Effector memory CD4-positive, alpha-beta T cell (primary cell): Measurements from ENCODE around the gene IRAK2.

Experiments used
- DNase-seq, 3 donors: peaks; one replicate each; pipeline ENCODE4 v3.0.0-alpha.2; 2020
- H3K27ac ChIP-seq: 2 replicates; pipeline ENCODE4 v1.7.0; 2013; ENCODE audit warnings: mild to moderate bottlenecking, low read length, moderate library complexity; ENCODE audit not compliant: insufficient read depth, poor library complexity, severe bottlenecking
- H3K27me3 ChIP-seq: replicated peaks from 2 replicates; pipeline ENCODE4 v1.7.0; 2013; ENCODE audit warnings: mild to moderate bottlenecking, low read length; ENCODE audit not compliant: insufficient read depth, control insufficient read depth, poor library complexity, severe bottlenecking
- H3K36me3 ChIP-seq: 2 replicates; pipeline ENCODE4 v1.7.0; 2013; ENCODE audit warnings: mild to moderate bottlenecking, low read length, moderate library complexity; ENCODE audit not compliant: control insufficient read depth, insufficient read depth
- H3K4me1 ChIP-seq: 2 replicates; pipeline ENCODE4 v1.7.0; 2013; ENCODE audit warnings: low read length, mild to moderate bottlenecking; ENCODE audit not compliant: control insufficient read depth, insufficient read depth, poor library complexity, severe bottlenecking
- H3K4me3 ChIP-seq: 2 replicates; pipeline ENCODE4 v1.7.0; 2013; ENCODE audit warnings: low read length, low read depth, mild to moderate bottlenecking; ENCODE audit not compliant: insufficient read depth, poor library complexity, severe bottlenecking
- H3K9me3 ChIP-seq: 2 replicates; pipeline ENCODE4 v1.7.0; 2013; ENCODE audit warnings: mild to moderate bottlenecking, low read length, moderate library complexity; ENCODE audit not compliant: control insufficient read depth

IRAK2 gene

DNA sequence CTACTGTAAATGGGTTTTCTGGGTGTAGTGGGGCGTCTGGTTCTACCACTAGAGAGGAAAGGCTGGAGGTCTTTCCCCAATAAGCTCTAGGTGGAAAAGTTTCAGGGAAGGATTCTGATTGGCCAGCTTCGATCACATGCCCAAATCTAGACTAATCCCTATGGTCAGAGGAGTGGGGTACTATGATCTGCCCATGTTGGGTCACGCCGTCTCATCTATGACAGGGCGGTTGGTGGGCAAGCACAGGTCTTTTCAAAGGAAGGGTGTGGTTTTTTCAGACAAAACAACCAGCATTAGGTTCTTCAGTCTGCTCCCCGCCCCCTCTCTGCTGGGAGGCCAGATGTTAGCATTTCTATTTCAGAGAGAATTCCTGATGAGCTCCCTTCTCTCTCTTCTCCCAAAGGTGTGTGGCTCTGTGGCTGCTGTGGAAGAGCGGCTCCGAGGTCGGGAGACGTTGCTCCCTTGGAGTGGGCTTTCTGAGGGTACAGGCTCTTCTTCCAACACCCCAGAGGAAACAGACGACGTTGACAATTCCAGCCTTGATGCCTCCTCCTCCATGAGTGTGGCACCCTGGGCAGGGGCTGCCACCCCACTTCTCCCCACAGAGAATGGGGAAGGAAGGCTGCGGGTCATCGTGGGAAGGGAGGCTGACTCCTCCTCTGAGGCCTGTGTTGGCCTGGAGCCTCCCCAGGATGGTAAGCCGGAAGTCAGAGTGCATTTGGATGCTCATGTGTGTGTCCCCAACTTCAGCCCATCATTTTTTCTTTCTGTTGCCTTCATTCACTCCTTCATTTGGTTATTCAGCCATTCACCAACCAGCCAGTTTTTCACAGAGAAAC is 73.8 kb downstream of the IRAK2 start:
- Histone ChIP-seq H3K4me1 (peaks cover 33% of the 10 kb centered on the region), H3K27ac (peak overlapping the region; percentile 48)
- no peak for DNase-seq

GRCh38 chr3:10240799-10241198 is 76.1 kb downstream of the IRAK2 start:
- peak overlapping the region; percentile 22 for H3K27ac ChIP-seq
- H3K9me3 ChIP-seq, result no peaks in the 10 kb centered on the region
- H3K36me3 ChIP-seq, result no peaks in the 10 kb centered on the region

More for the DNA sequence above, 73.8 kb downstream of the IRAK2 start:
- Histone ChIP-seq H3K27me3 (no peaks in the 10 kb centered on the region), H3K9me3 (no peaks in the 10 kb centered on the region), H3K4me3 (no peak overlapping the region), H3K36me3 (peaks cover 12% of the 10 kb centered on the region)

DNA sequence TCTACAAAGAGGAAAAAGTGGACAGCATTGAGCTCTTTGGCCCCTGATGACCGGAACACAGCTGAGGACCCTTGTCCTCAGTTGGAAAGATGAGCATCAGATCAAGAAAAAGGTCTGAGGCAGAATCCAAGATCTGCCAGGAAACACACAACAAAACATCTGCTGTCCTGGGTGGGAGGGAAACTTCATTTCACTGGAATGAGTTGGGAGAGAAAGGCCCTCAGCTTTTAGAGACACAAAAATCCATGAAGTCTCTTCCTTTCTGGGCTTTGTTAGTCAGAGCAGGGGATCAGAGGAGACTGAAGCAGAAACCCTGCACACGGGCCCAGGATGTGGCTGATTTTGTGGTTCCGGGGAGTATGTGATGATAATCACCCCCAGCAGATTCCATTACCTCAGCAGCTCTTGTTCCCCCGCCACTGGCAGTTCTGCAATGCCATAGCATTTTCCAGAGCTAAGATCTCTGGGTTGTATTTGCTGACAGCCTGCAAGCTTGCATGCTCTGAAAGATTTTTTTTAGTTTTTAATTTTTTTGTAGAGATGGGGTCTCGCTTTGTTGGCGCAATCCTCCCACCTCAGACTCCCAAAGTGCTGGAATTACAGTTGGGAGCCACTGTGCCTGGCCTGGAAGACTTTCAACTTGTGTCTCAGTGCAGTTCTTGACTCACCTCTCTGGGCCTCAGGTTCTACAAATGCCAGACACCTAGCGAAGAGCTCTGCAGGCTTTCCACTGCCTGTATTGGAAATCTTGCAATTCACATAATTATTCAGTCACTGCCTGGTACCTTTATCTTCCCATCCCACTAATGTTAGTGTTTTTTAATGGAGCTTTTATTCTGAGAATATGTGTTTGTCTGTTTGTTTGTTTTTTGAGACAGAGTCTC is 77.7 kb downstream of the IRAK2 start:
- H3K27me3 ChIP-seq, result no peaks in the 10 kb centered on the region
- H3K4me3 ChIP-seq, result no peak overlapping the region
- peak overlapping the region; percentile 69 for H3K27ac ChIP-seq
- H3K4me1 ChIP-seq, result peaks cover 33% of the 10 kb centered on the region
- no peaks in the 10 kb centered on the region for H3K9me3 ChIP-seq
- no peaks in the 10 kb centered on the region for H3K36me3 ChIP-seq
- DNase-seq, result peak; percentile 59 to 70 (median 67)

More at GRCh38 chr3:10240799-10241198, 76.1 kb downstream of the IRAK2 start:
- DNase-seq, result no peak
- H3K4me3 ChIP-seq, result no peak overlapping the region
- H3K4me1 ChIP-seq, result peaks cover 33% of the 10 kb centered on the region
- no peaks in the 10 kb centered on the region for H3K27me3 ChIP-seq

GRCh38 chr3:10244009-10244408 is 79.3 kb downstream of the IRAK2 start:
- no peaks in the 10 kb centered on the region for H3K36me3 ChIP-seq
- no peak overlapping the region for H3K27ac ChIP-seq
- DNase-seq, result no peak
- no peaks in the 10 kb centered on the region for H3K9me3 ChIP-seq
- peaks cover 26% of the 10 kb centered on the region for H3K4me1 ChIP-seq
- no peaks in the 10 kb centered on the region for H3K27me3 ChIP-seq
- H3K4me3 ChIP-seq, result no peak overlapping the region

GRCh38 chr3:10245081-10245712 is 80.5 kb downstream of the IRAK2 start:
- H3K4me1 ChIP-seq, result peaks cover 38% of the 10 kb centered on the region
- no peak overlapping the region for H3K27ac ChIP-seq
- no peaks in the 10 kb centered on the region for H3K9me3 ChIP-seq
- no peak for DNase-seq
- H3K27me3 ChIP-seq, result no peaks in the 10 kb centered on the region
- no peaks in the 10 kb centered on the region for H3K36me3 ChIP-seq
- no peak overlapping the region for H3K4me3 ChIP-seq

DNA sequence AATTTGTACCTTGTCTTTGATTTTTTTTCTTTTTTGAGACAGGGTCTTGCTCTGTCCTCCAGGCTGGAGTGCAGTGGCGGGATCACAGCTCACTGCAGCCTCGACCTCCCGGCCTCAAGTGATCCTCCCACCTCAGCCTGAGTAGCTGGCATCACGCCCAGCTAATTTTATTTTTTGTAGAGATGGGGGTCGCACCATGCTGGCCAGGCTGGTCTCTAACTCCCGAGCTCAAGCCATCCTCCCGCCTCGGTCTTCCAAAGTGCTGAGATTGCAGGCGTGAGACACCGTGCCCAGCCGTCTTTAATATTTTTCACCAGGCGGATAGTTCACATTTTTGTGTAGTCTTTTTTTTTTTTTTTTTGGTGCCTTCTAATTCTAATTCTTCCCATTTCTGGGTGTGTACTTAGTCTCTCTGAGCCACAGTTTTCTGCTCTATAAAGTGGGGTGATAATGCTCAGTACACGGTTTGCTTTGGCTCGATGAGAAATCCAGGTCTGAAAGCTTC is 83.0 kb downstream of the IRAK2 start:
- H3K27ac ChIP-seq, result peak overlapping the region; percentile 81
- peak overlapping the region; percentile 73 for H3K4me3 ChIP-seq
- H3K4me1 ChIP-seq, result peaks cover 33% of the 10 kb centered on the region
- H3K36me3 ChIP-seq, result peaks cover 9% of the 10 kb centered on the region
- no peaks in the 10 kb centered on the region for H3K27me3 ChIP-seq
- no peaks in the 10 kb centered on the region for H3K9me3 ChIP-seq
- no peak for DNase-seq

- peaks cover 9% of the 10 kb centered on the region for H3K36me3 ChIP-seq
- peak within 1 kb of the TSS; percentile 81 for H3K27ac ChIP-seq
- H3K4me1 ChIP-seq, result peaks cover 26% of the 10 kb centered on the region
- H3K9me3 ChIP-seq, result no peaks in the 10 kb centered on the region
- H3K27me3 ChIP-seq, result no peaks in the 10 kb centered on the region
- H3K4me3 ChIP-seq, result peak within 1 kb of the TSS; percentile 73
- DNase-seq, result peak; percentile 89 to 93 (median 89)
Observed at GRCh38 chr3:10248184-10248983, 83.7 kb downstream of the IRAK2 start, which contains the start of gene TATDN2. TSS of gene TATDN2 (plus strand) at chr3:10248459. CDS start at chr3:10249201, 742 bp downstream.

DNA sequence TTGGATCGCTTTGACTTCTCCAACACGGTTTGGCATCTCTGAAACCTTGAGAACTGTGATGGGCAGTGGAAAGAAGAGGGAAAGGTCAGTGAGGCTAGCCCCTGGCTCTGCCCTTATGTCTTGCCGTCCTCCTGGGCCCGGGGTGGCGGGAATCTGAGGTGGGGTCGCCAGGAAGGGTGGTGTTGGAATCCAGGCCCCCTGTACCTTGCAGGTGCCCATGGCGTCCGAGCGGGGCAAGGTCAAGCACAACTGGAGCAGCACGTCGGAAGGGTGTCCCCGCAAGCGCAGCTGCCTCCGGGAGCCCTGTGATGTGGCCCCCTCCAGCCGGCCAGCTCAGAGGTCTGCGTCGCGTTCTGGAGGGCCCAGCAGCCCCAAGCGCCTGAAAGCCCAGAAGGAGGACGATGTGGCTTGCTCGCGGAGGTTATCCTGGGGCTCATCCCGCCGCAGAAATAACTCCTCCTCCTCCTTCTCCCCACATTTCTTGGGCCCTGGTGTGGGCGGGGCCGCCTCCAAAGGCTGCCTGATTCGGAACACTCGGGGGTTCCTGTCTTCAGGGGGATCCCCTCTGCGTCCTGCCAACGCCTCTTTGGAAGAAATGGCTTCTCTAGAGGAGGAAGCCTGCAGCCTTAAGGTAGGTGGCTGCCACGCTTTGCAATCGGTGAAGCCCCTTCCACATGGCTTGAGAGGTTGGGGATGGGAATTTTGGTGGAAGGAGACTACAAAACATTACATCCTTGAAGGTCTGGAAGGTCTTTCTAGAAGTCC is 84.4 kb downstream of the IRAK2 start:
- peak overlapping the region; percentile 73 for H3K4me3 ChIP-seq
- no peaks in the 10 kb centered on the region for H3K27me3 ChIP-seq
- H3K4me1 ChIP-seq, result peaks cover 32% of the 10 kb centered on the region
- peaks cover 13% of the 10 kb centered on the region for H3K36me3 ChIP-seq
- peak overlapping the region; percentile 81 for H3K27ac ChIP-seq
- no peaks in the 10 kb centered on the region for H3K9me3 ChIP-seq
- peak; percentile 34 to 52 (median 35) for DNase-seq
